ENCODE data around the gene APOA1.

DNA sequence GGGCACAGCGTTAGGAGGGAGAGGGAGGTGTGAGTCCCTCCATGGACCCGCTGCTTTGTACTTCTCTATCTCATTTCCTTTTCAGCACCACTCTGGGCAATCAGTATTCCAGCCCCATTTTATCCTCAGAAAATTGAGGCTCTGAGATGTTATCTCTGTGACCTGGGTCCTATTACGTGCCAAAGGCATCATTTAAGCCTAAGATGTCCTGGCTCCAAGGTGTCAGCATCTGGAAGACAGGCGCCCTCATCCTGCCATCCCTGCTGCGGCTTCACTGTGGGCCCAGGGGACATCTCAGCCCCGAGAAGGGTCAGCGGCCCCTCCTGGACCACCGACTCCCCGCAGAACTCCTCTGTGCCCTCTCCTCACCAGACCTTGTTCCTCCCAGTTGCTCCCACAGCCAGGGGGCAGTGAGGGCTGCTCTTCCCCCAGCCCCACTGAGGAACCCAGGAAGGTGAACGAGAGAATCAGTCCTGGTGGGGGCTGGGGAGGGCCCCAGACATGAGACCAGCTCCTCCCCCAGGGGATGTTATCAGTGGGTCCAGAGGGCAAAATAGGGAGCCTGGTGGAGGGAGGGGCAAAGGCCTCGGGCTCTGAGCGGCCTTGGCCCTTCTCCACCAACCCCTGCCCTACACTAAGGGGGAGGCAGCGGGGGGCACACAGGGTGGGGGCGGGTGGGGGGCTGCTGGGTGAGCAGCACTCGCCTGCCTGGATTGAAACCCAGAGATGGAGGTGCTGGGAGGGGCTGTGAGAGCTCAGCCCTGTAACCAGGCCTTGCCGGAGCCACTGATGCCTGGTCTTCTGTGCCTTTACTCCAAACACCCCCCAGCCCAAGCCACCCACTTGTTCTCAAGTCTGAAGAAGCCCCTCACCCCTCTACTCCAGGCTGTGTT is 8.5 kb downstream of the APOA1 start:
- TF ChIP-seq, protein P1, sequence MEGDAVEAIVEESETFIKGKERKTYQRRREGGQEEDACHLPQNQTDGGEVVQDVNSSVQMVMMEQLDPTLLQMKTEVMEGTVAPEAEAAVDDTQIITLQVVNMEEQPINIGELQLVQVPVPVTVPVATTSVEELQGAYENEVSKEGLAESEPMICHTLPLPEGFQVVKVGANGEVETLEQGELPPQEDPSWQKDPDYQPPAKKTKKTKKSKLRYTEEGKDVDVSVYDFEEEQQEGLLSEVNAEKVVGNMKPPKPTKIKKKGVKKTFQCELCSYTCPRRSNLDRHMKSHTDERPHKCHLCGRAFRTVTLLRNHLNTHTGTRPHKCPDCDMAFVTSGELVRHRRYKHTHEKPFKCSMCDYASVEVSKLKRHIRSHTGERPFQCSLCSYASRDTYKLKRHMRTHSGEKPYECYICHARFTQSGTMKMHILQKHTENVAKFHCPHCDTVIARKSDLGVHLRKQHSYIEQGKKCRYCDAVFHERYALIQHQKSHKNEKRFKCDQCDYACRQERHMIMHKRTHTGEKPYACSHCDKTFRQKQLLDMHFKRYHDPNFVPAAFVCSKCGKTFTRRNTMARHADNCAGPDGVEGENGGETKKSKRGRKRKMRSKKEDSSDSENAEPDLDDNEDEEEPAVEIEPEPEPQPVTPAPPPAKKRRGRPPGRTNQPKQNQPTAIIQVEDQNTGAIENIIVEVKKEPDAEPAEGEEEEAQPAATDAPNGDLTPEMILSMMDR (IDR thresholded peaks at IDR 0.05): no peak
- TF ChIP-seq POLR2A (IDR thresholded peaks at IDR 0.05): no peak

Data from testis (tissue), 2 donors.